CD4-positive, alpha-beta T cell treated with Interleukin-15 for 4 hours (primary cell): Measurements from ENCODE around the gene GPC3.
A peak's percentile ranks its signal among the peaks of the same experiment; 100 is the strongest.
"Not testable (repeated sequence)": the region's sequence is repeated elsewhere in the genome, so short reads cannot be mapped to it uniquely, and the experiment has no call there.

ENCODE experiments used
- DNase-seq: peaks from one replicate; pipeline ENCODE4 v3.0.0-alpha.2; 2020; ENCODE audit warnings: low spot score

GPC3 gene

GRCh38 chrX:133762976-133763548 lies 222.3 kb downstream of the GPC3 start:
- not testable (repeated sequence) for DNase-seq

DNA sequence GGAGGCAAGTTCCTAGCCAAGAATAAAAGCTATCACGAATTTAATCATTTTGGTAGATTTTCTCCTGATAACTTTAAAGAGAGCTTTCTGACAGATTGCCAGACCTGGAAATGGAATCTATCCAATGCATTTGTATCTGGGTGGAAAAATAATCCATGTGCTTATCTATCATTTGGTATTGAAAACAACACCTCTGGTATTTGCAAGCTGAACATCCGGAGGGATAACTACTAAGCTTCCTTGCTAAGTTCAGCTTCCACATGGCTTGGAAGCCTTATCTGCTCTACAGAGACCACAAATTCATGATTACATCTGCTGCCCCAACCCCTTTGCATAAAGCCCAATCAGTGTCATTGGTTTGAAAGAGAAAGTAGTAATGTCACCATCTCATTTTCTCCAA lies 230.7 kb downstream of the GPC3 start:
- DNase-seq: no peak

DNA sequence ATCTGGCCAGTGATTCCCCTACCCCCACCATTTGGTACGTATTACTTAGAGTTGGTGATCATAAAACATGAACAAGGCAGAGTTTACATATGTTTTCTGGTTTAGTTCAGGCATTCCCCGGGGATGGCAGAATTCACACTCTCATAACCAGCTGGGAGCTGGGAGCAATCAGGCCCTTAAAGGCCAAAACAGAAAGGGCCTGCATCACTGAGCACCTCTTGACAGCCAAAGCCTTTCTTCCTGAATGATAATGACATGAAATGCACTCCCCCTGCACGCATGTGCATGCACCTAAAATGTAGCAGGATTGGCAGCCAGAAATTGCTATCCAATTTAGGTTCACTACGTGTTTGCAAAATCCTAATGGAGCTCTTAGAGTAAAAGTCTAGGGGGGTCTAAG lies 235.4 kb downstream of the GPC3 start:
- DNase-seq: no peak

- DNase-seq: no peak
Measured at GRCh38 chrX:133749370-133749769, 236.0 kb downstream of the GPC3 start.

DNA sequence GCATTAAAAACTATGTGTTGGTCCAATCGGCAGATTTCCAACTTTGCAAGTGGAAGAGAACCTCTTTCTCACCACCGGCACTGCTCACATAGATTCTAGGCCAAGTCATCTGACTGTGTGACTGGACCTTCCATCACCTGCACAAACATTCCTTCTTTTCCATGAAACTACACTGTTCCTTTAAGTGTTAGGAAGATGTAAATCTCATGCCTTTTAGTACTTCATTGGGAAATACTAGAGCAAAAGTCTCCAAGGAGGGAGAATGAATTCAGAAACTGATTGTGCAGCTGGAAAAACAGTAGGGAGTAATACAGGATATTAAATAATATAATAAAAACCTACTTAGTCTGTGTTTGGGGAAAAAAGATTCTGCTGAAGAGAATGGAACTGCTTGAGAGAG lies 238.2 kb downstream of the GPC3 start:
- no peak for DNase-seq

DNA sequence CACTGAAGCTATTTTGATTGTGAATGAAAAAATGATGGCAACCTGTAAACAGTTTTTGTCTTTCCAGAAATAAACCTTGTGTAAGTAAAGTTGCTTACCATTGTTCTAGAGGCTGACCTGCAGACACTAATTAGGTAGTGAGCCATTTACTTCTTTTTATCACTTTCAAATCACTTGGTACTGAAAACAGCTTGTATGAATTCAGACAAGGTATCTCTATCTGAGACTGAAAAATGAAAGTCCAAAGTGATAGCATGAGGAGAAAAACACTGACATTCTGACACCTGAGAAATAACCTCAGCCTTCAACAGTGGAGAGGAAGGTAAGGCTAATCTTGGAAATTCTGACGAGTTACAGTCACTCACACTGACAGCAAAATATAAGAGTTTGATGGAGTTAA lies 238.8 kb downstream of the GPC3 start:
- DNase-seq: no peak

DNA sequence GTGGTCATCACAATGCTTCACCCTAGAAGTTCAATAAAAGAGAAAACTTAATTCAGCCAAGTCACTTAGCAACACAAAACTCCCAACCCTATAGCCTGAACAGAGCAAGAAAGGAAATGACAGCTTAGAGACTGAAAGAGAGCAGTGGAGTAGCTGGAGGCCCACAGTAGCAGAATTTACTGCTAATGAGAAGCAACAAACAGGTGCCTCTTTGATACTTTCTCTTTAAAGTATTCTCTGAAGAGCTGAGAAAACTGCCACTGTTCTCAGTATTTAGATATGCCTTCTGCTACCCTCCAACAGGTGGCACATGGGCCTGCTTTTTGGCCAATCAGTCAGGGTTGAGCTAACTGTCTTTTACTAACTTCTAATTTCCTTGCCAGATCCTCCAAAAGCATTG lies 240.0 kb downstream of the GPC3 start:
- peak; percentile 8 for DNase-seq

DNA sequence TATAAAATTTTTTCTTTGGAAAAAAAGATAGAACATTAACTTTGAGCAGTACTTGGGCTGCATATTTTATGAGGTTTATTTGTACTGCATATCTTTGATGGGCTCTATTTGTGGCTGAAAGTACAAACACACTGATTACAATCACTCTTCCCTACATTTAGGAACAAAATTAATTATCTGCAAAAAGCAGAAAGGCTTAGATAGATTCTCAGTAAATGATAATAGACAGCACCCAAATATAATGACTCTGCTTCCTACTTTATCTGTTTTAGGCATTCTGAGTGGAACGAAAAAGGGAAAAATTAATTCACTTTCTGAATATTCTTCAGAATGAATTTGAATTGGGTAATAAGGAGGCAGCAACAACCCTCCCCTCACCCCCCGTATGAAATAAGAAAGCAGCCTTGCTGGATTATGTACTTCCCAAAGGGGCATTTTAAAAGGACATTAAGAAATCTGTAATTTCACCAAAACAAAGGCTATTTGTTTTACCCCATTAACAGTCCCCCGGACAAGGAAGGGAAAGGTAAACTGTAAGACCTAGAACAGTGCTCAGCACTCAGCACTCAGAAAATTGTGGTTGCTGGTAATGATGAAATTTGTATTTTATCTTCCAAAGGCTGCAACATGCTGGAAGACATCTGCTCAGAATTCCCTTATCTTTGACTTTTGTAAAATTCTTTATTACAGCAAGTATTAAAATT lies 242.6 kb downstream of the GPC3 start:
- DNase-seq: no peak

- DNase-seq: no peak
Measured at GRCh38 chrX:133741303-133741702, 244.1 kb downstream of the GPC3 start.

DNA sequence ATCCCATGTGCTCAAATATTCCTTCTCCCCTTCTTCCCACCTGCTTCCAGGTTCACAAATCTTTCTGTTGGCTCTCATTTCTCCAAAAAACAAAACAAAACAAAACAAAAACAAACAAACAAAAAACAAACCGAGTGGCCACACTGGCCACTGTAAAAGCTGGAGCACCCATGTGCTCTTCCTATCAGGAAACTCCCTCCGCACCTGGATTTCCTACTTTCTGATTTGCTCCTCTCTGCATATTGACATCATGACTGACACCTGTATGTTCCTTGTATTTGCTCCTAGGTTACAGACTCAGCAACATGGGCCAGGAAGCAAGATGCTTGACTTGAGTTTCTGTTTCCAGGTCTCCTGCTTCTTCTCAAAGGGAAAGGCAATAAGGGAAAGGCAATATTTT lies 258.8 kb downstream of the GPC3 start:
- DNase-seq: no peak

GRCh38 chrX:133726211-133726630 lies 259.2 kb downstream of the GPC3 start:
- DNase-seq: no peak

GRCh38 chrX:133723930-133724329 lies 261.5 kb downstream of the GPC3 start:
- no peak for DNase-seq

- no peak for DNase-seq
Measured at GRCh38 chrX:133722756-133723155, 262.6 kb downstream of the GPC3 start.

GRCh38 chrX:133720269-133720668 lies 265.1 kb downstream of the GPC3 start:
- not testable (repeated sequence) for DNase-seq

- DNase-seq: no peak
Measured at GRCh38 chrX:133715715-133716114, 269.7 kb downstream of the GPC3 start.

DNA sequence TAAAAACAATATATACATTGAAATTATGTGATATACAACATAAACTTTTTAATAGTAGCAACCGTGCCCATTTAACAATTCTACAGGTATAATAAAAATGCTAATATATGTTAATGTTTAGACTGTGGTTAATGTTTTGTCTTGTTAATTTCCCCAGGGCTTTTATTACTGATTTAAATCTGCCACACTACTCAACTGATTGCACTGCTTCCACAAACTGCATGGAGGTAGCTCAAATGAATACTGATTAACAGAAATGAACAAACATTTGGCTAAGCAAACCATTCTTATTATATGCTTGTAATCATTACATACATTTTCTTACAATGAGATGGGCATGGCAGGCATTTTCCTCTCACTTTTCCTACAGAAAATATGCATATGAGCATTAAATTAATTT lies 275.9 kb downstream of the GPC3 start:
- DNase-seq: no peak

GRCh38 chrX:133706890-133707289 lies 278.5 kb downstream of the GPC3 start:
- DNase-seq: no peak

DNA sequence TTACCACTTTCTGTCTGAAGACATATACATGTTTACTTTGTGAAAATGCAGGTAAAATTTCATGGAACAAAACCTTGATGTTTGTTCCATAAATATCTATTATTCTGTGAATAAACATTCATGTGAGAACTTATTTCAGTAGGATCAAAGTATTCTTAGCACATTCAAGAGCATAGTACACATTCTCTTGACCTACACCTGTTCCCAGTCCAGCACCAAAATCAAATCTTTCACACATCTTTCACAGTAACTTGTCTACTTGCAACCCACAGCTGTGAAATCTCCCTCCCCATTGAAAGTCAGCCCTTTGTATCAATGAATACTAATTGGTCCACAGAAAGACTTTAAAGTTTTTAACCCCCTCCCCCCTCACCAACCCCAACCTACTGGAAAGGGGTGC lies 283.2 kb downstream of the GPC3 start:
- DNase-seq: no peak

DNA sequence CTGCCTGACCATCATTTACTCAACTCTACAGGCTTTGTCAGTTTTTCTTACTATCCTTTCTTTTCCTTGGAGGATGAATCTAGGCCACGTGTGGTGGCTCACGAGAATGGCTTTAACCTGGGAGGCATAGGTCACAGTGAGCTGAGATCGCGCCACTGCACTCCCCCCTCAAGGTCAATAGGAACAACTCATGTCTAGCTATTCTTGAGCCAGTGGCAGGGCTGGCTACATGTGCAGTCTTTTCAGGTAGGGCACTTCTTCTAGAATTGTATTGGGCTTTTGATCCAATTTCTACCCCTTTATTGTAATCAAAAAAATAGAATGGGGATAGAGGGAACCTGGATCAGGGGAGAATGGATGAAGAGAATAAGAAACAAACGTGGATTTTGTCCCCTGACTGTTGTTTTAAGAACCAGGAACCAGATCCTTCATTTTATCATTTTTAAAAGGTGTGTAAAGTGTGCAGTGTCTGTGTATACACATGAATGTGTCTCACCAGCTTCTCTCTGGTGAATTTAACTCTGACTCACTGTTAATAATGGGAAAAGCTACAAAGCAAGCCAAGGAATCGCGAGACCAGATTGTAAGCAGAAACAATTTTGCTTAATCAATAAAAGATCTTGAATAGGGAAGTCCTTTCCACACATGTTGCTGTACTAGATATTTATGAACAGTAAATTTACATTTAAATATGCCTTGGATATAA lies 286.2 kb downstream of the GPC3 start:
- DNase-seq: no peak

- DNase-seq: no peak
Measured at GRCh38 chrX:133698298-133698697, 287.1 kb downstream of the GPC3 start.

DNA sequence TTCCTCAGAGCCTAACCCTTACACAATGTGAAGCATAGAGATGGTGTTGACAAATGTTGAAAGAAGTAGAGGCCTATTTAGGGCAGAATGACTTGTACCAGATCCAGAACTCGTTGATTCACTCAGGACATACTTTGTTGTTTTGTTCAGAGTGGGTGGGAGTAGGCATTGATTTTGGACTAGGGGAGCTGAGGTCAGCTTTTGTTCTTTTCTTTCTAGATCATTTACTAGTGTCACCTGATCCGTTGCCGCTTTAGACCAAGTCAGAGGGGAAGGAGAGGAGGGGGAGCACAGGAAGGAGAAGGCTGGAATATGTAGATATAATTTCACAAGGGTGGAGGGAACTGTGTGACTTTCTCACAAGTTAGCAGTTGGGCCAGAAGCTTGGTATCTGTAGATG lies 287.7 kb downstream of the GPC3 start:
- no peak for DNase-seq

- DNase-seq: no peak
Measured at GRCh38 chrX:133689997-133690599, 295.3 kb downstream of the GPC3 start.

- DNase-seq: no peak
Measured at GRCh38 chrX:133685822-133686221, 299.6 kb downstream of the GPC3 start.
